SK-N-SH treated with all-trans-retinoic acid at 6 μM for 48 hours (cell line): Measurements from ENCODE around the gene RASAL2.

Experiments used
- ARNTL ChIP-seq: fragments of 450-650 bp; formaldehyde crosslinking; IDR thresholded peaks from 2 replicates; pipeline ENCODE4 v1.5.0; 2020; ENCODE audit warnings: low read depth, mild to moderate bottlenecking, moderate library complexity, borderline replicate concordance
- CSDC2 ChIP-seq: fragments of 250-450 bp; sonication (Bioruptor Pico); IDR thresholded peaks from 2 replicates; pipeline ENCODE4 v1.5.0; 2020; ENCODE audit warnings: mild to moderate bottlenecking, moderate library complexity
- ISL1 ChIP-seq: fragments of 250-450 bp; sonication (Bioruptor Pico); IDR thresholded peaks from 2 replicates; pipeline ENCODE4 v2.1.2; 2022; ENCODE audit warnings: mild to moderate bottlenecking, moderate library complexity
- SNAI2 ChIP-seq: fragments of 250-450 bp; sonication (Bioruptor Pico); IDR thresholded peaks from 2 replicates; pipeline ENCODE4 v1.5.0; 2020; ENCODE audit warnings: mild to moderate bottlenecking, moderate library complexity

- no peak for TF ChIP-seq CSDC2
- TF ChIP-seq SNAI2 (CRISPR knock-in tag), result no peak
- TF ChIP-seq ISL1, result no peak
- TF ChIP-seq ARNTL (CRISPR knock-in tag), result no peak
These were observed 260.9 kb downstream of the RASAL2 start for GRCh38 chr1:178354816-178355215.
